Thyroid gland (tissue), 4 donors: ENCODE results near the gene KLK14.

Experiments
- CTCF ChIP-seq, 6 experiments: fragments of 200-600 bp in 3 of 6; fragments of 450-650 bp in 3 of 6; sonication (generic) in 3 of 6; IDR thresholded peaks; one replicate each; pipeline ENCODE4 v1.5.1; 2016 to 2019; ENCODE audit warnings: antibody characterized with exemption in 6 of 6, mild to moderate bottlenecking in 2 of 6, inconsistent platforms in 1 of 6, moderate library complexity in 1 of 6
- POLR2A ChIP-seq, 2 donors: fragments of 450-650 bp; IDR thresholded peaks; one replicate each; pipeline ENCODE4 v1.6.1; 2017; ENCODE audit warnings: antibody characterized with exemption in 2 of 2, mild to moderate bottlenecking in 2 of 2, moderate library complexity in 1 of 2

- no peak for TF ChIP-seq CTCF (IDR thresholded peaks at IDR 0.05)
- no peak for TF ChIP-seq POLR2A (IDR thresholded peaks at IDR 0.05)
These were observed 36.9 kb upstream of the KLK14 start for GRCh38 chr19:51119611-51120010.
